ENCODE measurements around the gene TARS3. TPM values are rescaled to one million over a fixed set of nuclear protein-coding genes. Genes with fewer than 3 reads are reported as not detected.

TARS3 gene
- total RNA-seq, 1 experiment from 2014 or later: 14.1 TPM

GRCh38 chr15:101623367-101624304, 100.6 kb downstream of the TARS3 start:
- Histone ChIP-seq H3K23me2 (ENCODE audit: insufficient read length, low read depth, low read length, poor library complexity, severe bottlenecking) (no peaks in the 10 kb centered on the region), H3K14ac (ENCODE audit: insufficient read depth, low read length) (no peak overlapping the region), H2BK120ac (ENCODE audit: low read depth, low read length, poor library complexity, severe bottlenecking) (no peak overlapping the region), H4K8ac (replicated peaks; ENCODE audit: insufficient read length, low read depth, low read length) (no peak overlapping the region), H2AFZ (ENCODE audit: low read length) (no peak overlapping the region), H3K9ac (ENCODE audit: extremely low read depth, insufficient read length, low read length) (no peak overlapping the region), H4K5ac (ENCODE audit: insufficient read length, low read depth, low read length) (no peak overlapping the region), H3K56ac (ENCODE audit: insufficient read length, low read depth, low read length) (no peak overlapping the region), H3T11ph (ENCODE audit: low read length) (no peak overlapping the region), H3K27ac (ENCODE audit: insufficient read length, low read depth, low read length) (no peak overlapping the region), H3K79me2 (ENCODE audit: insufficient read depth, low read length) (0 out of 2 replicates have a peak, but pooled peaks cover 2% of the 10 kb centered on the region), H3K23ac (ENCODE audit: insufficient read length, low read depth, low read length) (no peak overlapping the region), H3K4me2 (ENCODE audit: insufficient read depth, insufficient read length, low read length) (no peak overlapping the region), H2BK15ac (ENCODE audit: low read depth, low read length) (no peak overlapping the region), H4K20me1 (ENCODE audit: control insufficient read depth, insufficient read depth, insufficient read length) (no peaks in the 10 kb centered on the region), H4K91ac (ENCODE audit: insufficient read length, low read depth, low read length) (no peak overlapping the region), H3K4ac (ENCODE audit: low read depth, low read length) (no peak overlapping the region), H2BK12ac (ENCODE audit: insufficient read length, low read depth, low read length) (no peak overlapping the region), H3K79me1 (ENCODE audit: insufficient read depth, low read depth, low read length, poor library complexity, severe bottlenecking) (no peaks in the 10 kb centered on the region), H3K18ac (ENCODE audit: insufficient read length, low read depth, low read length) (no peak overlapping the region), H2BK5ac (ENCODE audit: insufficient read length, low read length) (no peak overlapping the region), H2BK20ac (ENCODE audit: low read depth, low read length, poor library complexity, severe bottlenecking) (no peak overlapping the region), H3K4me1 (ENCODE audit: insufficient read depth, low read length) (no peaks in the 10 kb centered on the region), H3K9me3 (ENCODE audit: control insufficient read depth, low read depth, low read length) (no peaks in the 10 kb centered on the region), H3K27me3 (ENCODE audit: insufficient read depth, low read length) (no peaks in the 10 kb centered on the region), H2AK5ac (ENCODE audit: insufficient read length, low read length) (no peak overlapping the region)
- Mint-ChIP-seq H3K36me3 (ENCODE audit: insufficient read depth in 1 of 3, low read depth in 3 of 3) (peaks cover 23 to 35% (median 23%) of the 10 kb centered on the region in 3 experiments), H3K4me3 (no peak overlapping the region), H3K27ac (no peak overlapping the region), H3K4me1 (peaks cover 20 to 31% of the 10 kb centered on the region in 2 experiments), H3K27me3 (ENCODE audit: low read depth) (no peaks in the 10 kb centered on the region), H3K9me3 (peaks cover 21 to 30% of the 10 kb centered on the region in 2 experiments)
- no peak for DNase-seq
- TF ChIP-seq CTCF (conservative IDR thresholded peaks at IDR 0.05): no peak
- WGBS (ENCODE audit: extremely low coverage, insufficient read length, low lambda C conversion rate): no CpG with 5 or more reads among the region's 6 CpGs
